Measurements from ENCODE around the gene CATSPERZ. TPM values are rescaled to one million over a fixed set of nuclear protein-coding genes. Genes with fewer than 3 reads are reported as not detected.

CATSPERZ gene
- total and polyA plus RNA-seq, 2 of the 8 experiments (the other 6 are each of a cell fraction or from before 2014, with no cell fraction given): 0.77 TPM; not detected in 1

- Histone ChIP-seq H2BK5ac (ENCODE audit: low read depth, low read length) (no peak overlapping the region), H3K23ac (ENCODE audit: insufficient read length) (no peak overlapping the region), H3K79me2 (ENCODE audit: control insufficient read depth in 1 of 2, insufficient read depth in 2 of 2, low read length in 2 of 2) (no peaks in the 10 kb centered on the region), H3K4me2 (ENCODE audit: insufficient read depth in 1 of 2, low read depth in 2 of 2, low read length in 2 of 2) (peak overlapping the region in 1 of 2 experiments; percentile 19; a peak in 1 of 4 replicates), H3K9ac (replicated peaks in 1 of 4; ENCODE audit: extremely low read depth in 1 of 4, low read depth in 3 of 4, low read length in 3 of 4) (no peak overlapping the region), H3K27me3 (replicated peaks in 1 of 4; ENCODE audit: control insufficient read depth in 3 of 4, extremely low read depth in 1 of 4, insufficient read depth in 3 of 4, low read length in 3 of 4) (no peaks in the 10 kb centered on the region), H2BK120ac (replicated peaks; ENCODE audit: low read depth, low read length) (no peak overlapping the region), H4K5ac (ENCODE audit: insufficient read length, low read depth, low read length) (peak overlapping the region; percentile 40), H2BK15ac (ENCODE audit: low read length) (peak overlapping the region; percentile 46; the same call in 1 of the 2 replicates), H3K4me3 (ENCODE audit: extremely low read depth in 1 of 4, insufficient read depth in 2 of 4, low read depth in 3 of 4, low read length in 4 of 4) (no peak overlapping the region), H3K18ac (ENCODE audit: extremely low read depth, low read length) (no peak overlapping the region), H3K14ac (ENCODE audit: insufficient read length) (no peak overlapping the region), H4K91ac (replicated peaks; ENCODE audit: insufficient read length, low read length) (peak overlapping the region; percentile 65), H3K23me2 (ENCODE audit: low read depth, low read length) (no peaks in the 10 kb centered on the region), H3K79me1 (ENCODE audit: low read depth, low read length) (no peaks in the 10 kb centered on the region), H3K9me3 (ENCODE audit: insufficient read depth in 2 of 2, low read depth in 1 of 2, low read length in 1 of 2) (no peaks in the 10 kb centered on the region), H4K8ac (ENCODE audit: extremely low read depth, insufficient read depth, low read length) (peak overlapping the region; percentile 71; the same call in 1 of the 2 replicates), H3K4ac (replicated peaks; ENCODE audit: insufficient read length, low read depth, low read length) (no peak overlapping the region), H2AK5ac (ENCODE audit: low read depth, low read length) (no peak overlapping the region), H4K20me1 (replicated peaks in 1 of 2; ENCODE audit: control insufficient read depth in 1 of 2, insufficient read depth in 2 of 2, low read length in 2 of 2) (peaks cover 0 to 2% of the 10 kb centered on the region in 2 experiments), H2BK20ac (ENCODE audit: low read length) (no peak overlapping the region), H3K36me3 (ENCODE audit: control insufficient read depth in 2 of 4, insufficient read depth in 4 of 4, low read length in 3 of 4) (no peaks in the 10 kb centered on the region), H3K56ac (replicated peaks; ENCODE audit: insufficient read length, low read depth, low read length) (no peak overlapping the region), H2AFZ (ENCODE audit: low read length) (no peak overlapping the region), H3K4me1 (replicated peaks in 1 of 4; ENCODE audit: control insufficient read depth in 3 of 4, insufficient read depth in 4 of 4, low read length in 3 of 4) (peaks cover 0 to 6% (median 3%) of the 10 kb centered on the region in 4 experiments; a peak in 3 of 7 replicates), H2BK12ac (ENCODE audit: low read depth, low read length) (peak overlapping the region; percentile 14; the same call in 1 of the 2 replicates), H3K27ac (ENCODE audit: low read depth, low read length) (no peak overlapping the region)
- DNase-seq (ENCODE audit: low read depth in 1 of 2, low spot score in 2 of 2): no peak
- no peak for FAIRE-seq
- TF ChIP-seq SIX5 (IDR thresholded peaks at IDR 0.05; ENCODE audit: low read depth, low read length) (no peak), EP300 (IDR thresholded peaks at IDR 0.05; ENCODE audit: borderline replicate concordance in 1 of 2, low read depth in 2 of 2, low read length in 2 of 2) (peak in 1 of 2 experiments; percentile 76; a peak in 1 of 3 replicates)
- CTCF ChIA-PET (ENCODE audit: partially characterized antibody): interaction anchor here (0.6 to 37.6 kb wide), 11 partner anchors 9 to 399 kb away, joined by 3 to 614 read pairs (median 4); partner anchors contain the start of genes CATSPERZ, CCDC88B, ESRRA and PRDX5
- WGBS, 2 experiments (ENCODE audit: extremely low coverage in 1 of 2, insufficient coverage in 1 of 2, insufficient read length in 1 of 2, insufficient replicate concordance in 2 of 2, low coverage in 1 of 2, low lambda C conversion rate in 2 of 2, missing lambda C conversion rate in 1 of 2): 74% methylated on average over 13 of the region's 14 CpGs; no CpG with 5 or more reads in 1 of the 2 experiments
- POLR2A ChIA-PET (ENCODE audit: partially characterized antibody): interaction anchor here (0.7 to 3.3 kb wide), 6 partner anchors 8 to 117 kb away, joined by 3 to 9 read pairs (median 4); partner anchors contain the start of genes PRDX5, RPS6KA4 and TRMT112
Measured at GRCh38 chr11:64348383-64349024, 48.3 kb downstream of the CATSPERZ start.
